Activated CD4-positive, alpha-beta T cell treated with anti-CD3 and anti-CD28 coated beads, Interleukin-2, amount 50 U/mL, for 48 hours (primary cell): Measurements from ENCODE around the gene SMIM24.

Experiments used
- DNase-seq, 2 experiments: peaks; one replicate each; pipeline ENCODE4 v3.0.0-alpha.2; 2020

The SMIM24 gene

GRCh38 chr19:3496392-3497273 lies 16.3 kb upstream of the SMIM24 start:
- DNase-seq: no peak

DNA sequence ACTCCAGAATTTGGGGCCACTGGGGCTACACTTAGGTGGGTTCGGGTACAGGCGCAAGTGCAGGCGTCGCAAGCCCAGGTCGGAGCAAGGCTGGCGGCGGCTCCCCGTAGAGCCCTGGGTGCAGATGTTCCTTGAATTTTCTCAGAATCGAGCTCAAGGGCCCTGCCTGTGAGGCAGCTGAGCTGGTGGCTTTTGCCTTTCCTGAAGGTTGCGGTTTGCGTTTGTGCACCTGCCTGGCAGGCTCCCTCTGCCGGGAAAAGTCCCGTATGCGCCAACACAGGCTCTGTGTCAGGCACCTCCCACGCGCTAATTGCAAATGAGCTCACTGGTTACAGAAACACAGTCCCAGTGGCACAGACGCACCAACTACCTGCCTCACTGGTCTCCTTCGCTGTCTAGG lies 14.2 kb upstream of the SMIM24 start:
- DNase-seq: peak; percentile 67 to 75

DNA sequence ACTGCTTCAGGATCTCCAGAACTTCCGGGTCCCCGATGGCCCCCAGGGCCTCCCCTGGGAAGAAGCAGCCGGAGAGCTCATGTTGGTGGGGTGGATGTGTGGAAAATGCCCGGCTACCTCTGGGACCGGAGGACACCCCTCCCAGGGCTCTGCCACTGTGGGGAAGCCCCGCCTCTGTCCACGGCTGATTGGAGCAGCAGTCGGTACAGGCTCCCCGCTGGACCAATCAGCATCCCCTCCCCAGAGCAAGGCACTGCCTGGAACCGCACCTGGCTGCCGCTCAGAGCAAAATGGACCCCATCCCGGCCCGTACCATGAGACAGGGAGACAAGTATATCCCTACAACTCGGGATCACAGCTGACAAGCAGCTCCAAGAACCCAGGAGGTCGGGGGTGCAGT lies 13.7 kb upstream of the SMIM24 start:
- peak; percentile 49 to 61 for DNase-seq

- DNase-seq: no peak
Observed at GRCh38 chr19:3493651-3494050, 13.3 kb upstream of the SMIM24 start.

DNA sequence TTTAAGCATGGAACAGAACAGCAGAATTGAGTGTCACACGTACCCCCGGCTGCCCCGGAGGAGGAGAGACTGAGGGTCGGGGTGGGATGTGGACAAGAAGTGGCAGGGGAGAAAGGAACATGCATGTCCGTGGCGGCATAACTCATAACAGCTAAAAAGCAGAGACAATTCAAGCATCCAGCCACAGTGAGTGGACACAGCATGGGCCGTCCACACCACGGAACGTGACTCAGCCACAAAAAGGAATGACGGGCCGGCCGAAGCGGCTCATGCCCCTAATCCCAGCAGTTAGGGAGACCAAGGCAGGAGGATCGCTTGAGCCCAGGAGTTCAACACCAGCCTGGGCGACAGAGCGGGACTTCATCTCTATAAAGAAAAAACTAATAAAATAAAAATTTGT lies 12.6 kb upstream of the SMIM24 start:
- no peak for DNase-seq

DNA sequence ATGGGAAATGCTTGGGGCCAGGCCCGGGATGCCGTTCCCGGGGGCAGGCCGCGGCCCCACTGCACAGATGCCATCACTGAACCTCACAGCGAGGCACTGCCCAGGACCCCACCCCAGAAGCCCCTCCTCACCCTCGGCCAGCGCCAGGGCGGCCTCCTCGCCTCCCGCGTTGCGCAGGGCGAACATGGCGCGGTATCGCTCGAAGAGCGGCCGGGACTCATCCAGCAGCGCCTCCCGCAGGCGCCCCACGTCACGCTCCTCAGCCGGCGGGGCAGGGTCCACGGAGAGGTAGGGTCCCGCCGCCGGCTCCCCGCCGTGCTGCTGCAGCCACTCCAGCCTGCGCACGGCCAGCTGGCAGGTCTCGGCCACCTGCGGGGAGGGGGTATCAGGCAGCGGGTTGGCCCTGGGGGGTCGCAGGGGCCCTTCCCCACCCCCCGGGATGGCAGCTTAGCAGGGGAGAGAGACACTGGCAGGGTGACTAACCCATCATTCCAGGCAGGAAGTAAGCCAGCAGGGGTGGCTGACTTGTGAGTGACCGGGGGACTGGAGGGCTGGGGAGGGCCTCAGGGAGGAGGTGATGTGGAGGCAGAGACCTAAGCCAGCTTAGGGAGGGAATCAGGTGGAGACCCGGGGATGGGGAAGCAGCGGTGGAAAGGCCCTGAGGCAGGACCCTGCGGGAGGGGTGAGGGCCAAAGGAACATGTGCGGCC lies 12.0 kb upstream of the SMIM24 start:
- no peak for DNase-seq

GRCh38 chr19:3491396-3492119 lies 11.2 kb upstream of the SMIM24 start:
- DNase-seq: no peak

DNA sequence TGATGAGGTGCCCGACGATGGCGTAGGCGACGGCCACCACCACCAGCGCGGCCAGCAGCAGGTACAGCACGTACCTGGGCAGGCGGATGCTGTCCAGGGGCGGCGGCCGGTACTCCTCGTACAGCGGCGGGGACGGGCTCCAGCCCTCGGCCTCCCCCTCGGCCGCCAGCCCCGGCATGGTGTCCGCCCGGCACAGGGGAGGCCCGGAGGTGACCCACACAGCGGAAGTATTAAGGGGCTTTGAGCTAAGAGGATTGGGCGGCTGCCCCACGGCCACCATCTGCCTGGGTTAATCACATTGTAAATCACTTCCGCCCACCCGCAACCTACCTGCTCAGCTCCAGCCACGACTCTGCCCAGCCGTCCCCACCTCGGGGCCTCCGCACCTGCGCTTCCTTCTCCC lies 2.9 kb upstream of the SMIM24 start, which contains the start of gene SMIM44:
SMIM44 (minus strand) TSS at position 216 of the 403 bp plus-strand sequence; CDS start at position 178, 38 bp downstream.
- no peak for DNase-seq

DNA sequence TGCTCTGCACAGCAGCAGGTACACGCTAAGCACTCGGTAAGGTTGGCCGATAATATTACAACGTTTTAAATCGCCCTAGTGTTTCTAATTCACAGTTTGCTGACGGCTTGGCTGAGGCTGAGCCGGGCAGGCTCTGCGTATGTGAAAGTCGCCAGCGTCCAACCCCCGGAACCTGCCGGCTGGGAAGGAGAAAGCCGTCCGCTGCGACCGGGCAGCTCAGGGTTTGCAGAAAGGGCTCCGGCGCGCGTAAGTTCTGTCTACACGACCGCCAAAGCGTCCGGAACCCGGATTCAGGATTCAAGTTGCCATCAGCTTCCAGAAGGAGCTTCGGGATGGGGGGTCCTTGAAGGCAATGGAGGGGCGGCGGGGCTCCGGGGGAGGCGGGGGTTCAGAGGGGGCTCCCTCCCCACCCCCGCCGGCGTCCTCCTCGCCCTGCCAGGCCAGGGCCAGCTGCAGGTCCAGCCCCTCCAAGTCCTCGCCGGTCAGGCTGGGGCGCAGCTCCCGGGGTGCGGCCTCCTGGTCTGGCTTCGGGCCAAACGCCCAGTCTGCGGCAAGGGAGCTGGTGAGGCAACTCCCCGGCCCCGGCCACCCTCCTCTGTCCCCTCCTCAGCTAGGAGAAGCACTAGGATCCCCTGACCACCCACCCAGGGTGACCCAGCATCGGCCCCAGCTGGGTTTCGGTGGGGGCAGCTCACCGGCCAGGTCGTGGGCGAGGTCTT lies 2.3 kb upstream of the SMIM24 start:
- no peak for DNase-seq

GRCh38 chr19:3481241-3482090 lies 1.1 kb upstream of the SMIM24 start:
- DNase-seq: no peak

DNA sequence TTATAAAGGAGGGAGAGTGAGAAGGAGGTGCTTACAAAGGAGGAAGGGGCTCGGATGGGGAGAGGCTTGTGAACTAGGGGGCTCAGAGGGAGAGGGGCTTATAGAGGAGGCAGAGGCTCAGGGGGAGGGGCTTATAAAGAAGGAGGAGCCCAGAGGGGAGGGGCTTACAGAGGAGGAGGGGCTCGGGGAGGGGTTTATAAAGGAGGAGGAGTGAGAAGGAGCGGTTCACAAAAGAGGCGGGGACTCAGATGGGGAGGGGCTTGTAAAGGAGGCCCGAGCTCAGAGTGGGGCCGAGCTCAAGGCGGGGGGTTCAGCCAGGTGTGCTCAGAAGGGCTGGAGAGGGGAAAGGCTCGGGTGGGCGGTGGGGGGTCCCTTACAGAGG lies 500 bp downstream of the SMIM24 start:
- peak; percentile 20 to 25 for DNase-seq

DNA sequence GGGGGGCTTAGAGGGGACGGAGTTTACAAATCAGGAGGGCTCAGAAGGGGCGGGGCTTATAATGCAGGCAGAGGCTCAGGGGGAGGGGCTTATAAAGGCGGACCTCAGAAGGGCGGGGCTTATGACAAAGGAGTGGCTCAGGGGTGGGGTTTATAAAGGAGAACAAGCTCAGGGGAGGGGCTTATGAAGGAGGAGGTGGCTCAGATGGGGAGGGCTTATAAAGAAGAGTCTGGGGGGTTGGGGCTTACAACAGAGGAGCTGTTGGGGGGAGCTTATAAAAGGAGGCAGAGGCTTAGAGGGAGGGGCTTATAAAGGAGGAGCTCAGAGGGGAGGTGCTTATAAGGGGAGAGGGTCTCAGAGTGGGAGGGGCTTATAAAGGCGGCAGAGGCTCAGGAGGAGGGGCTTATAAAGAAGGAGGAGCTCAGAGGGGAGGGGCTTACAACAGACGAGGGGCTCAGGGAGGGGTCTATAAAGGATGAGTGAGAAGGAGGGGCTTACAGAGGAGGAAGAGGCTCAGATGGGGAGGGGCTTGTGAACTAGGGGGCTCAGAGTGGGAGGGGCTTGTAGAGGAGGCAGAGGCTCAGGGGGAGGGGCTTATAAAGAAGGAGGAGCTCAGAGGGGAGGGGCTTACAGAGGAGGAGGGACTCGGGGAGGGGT lies 1.0 kb downstream of the SMIM24 start:
- DNase-seq: peak; percentile 36 to 39

- DNase-seq: no peak
Observed at GRCh38 chr19:3478409-3479176, 1.7 kb downstream of the SMIM24 start.

DNA sequence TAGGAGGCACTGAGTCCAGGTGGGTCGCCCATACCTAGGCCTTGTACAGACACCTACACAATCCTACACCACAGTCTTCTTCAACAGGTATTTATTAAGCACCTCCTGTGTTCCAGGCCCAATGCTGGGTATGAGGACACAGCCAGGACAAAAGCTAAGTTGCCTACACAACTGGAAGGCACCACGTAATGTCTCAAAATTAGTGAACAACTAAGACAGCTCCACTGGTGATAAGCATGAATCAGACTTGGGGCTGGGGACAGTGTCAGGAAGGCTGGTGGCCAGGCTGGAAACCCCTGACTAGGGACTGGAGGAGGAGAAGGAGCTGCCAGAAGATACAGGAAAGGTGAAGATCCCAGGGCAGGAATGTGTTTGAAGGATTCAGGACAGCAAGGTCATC lies 2.4 kb downstream of the SMIM24 start:
- no peak for DNase-seq

- no peak for DNase-seq
Observed at GRCh38 chr19:3477506-3477905, 2.8 kb downstream of the SMIM24 start.

GRCh38 chr19:3476830-3477229 lies 3.5 kb downstream of the SMIM24 start:
- no peak for DNase-seq

- no peak for DNase-seq
Observed at GRCh38 chr19:3475449-3475848, 4.9 kb downstream of the SMIM24 start.

- no peak for DNase-seq
Observed at GRCh38 chr19:3474614-3475013, 5.7 kb downstream of the SMIM24 start.

- no peak for DNase-seq
Observed at GRCh38 chr19:3474010-3474409, 6.3 kb downstream of the SMIM24 start.

DNA sequence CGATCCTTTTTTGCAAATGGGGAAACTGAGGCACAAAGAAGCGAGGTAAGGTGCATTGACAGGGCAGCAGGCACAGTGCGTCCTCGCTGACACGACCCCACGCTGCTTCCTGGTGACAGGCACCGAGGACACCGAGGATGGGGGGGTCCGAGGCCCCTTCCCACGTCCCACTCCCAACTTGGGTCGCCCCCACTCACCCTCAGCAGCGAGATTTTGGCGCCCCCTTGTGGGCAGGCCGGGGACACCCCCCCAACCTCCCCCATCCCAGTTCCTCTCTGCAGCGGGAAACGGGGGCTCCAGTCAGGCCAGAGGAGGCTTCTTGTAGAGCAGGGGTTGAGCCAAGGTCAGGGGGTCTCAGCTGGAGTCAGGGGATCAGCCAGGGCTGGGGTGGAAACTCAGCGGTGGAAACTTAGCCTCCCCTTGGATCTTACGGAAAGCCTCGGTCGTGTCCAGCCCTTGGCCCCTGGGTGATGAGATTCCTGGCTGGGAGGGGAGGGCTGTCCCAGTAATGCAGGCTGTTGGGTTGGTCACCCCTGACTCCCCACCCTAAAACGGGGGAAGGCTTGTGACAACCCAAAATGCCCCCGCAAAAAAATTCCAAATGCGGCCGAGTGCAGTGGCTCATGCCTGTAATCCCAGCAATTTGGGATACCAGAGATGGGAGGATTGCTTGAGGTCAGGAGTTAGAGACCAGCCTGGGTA lies 8.2 kb downstream of the SMIM24 start:
- peak; percentile 50 to 63 for DNase-seq
